NCI-H2029 (cell line): ENCODE measurements around the gene YBEY.
A peak's percentile ranks its signal among the peaks of the same experiment; 100 is the strongest.

ENCODE experiments used
- DNase-seq: peaks from one replicate; lab custom pipeline; 2025; lab: John Stamatoyannopoulos, UW

The YBEY gene

DNA sequence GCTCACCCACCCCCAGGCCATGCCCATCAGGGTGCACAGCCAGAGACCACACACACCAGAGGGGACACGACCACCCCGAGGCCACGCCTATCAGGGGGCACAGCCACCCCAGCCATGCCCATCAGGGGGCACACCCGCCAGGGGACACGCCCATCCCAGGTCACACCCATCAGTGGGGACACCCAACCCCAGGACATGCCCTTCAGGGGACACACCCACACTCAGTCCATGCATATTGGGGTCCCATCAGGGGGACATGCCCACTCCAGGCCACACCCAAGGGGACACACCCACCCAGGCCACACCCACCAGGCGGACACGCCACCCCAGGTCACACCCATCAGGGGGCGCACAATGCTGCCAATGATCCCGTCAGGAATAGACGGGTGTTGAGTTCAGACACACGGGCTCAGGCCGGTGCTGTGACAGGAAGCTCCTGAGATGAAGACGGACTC, 21.4 kb upstream of the YBEY start:
- DNase-seq: no peak

- no peak for DNase-seq
Observed at GRCh38 chr21:46265736-46266525, 20.2 kb upstream of the YBEY start.

- DNase-seq: no peak
Observed at GRCh38 chr21:46266946-46267345, 19.2 kb upstream of the YBEY start.

- DNase-seq: no peak
Observed at GRCh38 chr21:46268371-46268770, 17.8 kb upstream of the YBEY start.

DNA sequence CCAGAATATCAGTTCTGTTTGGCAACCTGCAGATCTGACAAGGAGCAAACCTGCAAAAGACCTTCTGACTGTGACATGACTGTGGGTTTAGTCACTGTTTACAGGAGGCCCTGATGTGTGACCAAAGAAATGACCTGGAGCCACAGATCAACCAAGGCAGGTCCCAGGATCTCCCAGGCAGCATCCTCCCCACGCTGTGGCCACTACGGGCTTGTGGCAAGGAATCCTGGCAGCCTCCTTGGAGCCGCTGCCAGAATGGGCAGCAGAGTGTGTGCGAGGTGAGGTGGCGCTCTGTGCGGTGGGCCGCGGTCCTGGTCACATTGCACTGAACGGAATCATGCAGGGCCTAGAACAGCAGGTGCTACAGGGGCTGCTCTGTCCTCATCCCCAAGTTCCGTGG, 16.7 kb upstream of the YBEY start:
- no peak for DNase-seq

- no peak for DNase-seq
Observed at GRCh38 chr21:46273341-46273740, 12.8 kb upstream of the YBEY start.

GRCh38 chr21:46274797-46275390, 11.2 kb upstream of the YBEY start:
- DNase-seq: no peak

- DNase-seq: peak; percentile 74
Observed at GRCh38 chr21:46284077-46284644, 2.0 kb upstream of the YBEY start.

GRCh38 chr21:46284733-46285132, 1.4 kb upstream of the YBEY start:
- DNase-seq: no peak

DNA sequence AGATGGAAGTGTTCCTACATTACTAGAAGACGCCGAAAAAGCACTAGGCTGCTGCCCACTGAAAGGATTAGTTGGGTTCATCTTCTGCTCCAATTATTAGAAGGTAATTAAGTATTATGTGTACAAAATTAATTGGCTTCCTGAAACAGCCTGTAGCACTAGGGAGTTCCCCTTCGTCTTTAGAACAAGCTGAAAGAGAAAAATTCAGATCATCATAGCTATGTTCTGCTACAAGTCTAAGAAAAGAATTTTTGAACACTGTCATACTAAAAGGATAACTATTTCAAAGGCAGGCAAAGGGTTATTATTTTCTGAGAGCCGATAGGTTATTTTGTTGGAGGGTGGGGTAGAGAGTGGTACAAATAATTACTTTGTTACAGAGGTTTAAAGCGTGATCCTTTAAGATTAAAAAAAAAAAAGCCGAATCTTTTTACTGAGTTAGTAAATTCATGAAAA, 908 bp upstream of the YBEY start, which contains the start of gene MCM3AP:
MCM3AP (minus strand) TSS at position 406 of the 456 bp plus-strand sequence; CDS start at position 81, 325 bp downstream.
- no peak for DNase-seq

DNA sequence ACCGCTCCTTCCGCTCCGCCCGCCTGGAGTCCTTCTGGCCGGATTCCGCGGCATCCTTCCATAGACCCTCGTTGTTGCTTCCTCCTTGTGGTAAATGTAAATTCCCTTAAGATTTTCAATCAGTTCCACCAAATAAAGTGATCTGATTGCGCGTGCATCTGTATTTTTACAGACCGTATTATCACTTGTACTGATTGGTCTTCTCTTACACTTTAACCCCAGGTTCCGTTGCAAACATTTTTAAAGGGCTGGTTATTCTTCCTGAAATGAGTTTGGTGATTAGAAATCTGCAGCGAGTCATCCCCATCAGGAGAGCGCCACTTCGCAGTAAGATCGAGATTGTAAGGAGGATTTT, 483 bp downstream of the YBEY start:
- DNase-seq: no peak

GRCh38 chr21:46287541-46287940, 1.4 kb downstream of the YBEY start:
- no peak for DNase-seq

DNA sequence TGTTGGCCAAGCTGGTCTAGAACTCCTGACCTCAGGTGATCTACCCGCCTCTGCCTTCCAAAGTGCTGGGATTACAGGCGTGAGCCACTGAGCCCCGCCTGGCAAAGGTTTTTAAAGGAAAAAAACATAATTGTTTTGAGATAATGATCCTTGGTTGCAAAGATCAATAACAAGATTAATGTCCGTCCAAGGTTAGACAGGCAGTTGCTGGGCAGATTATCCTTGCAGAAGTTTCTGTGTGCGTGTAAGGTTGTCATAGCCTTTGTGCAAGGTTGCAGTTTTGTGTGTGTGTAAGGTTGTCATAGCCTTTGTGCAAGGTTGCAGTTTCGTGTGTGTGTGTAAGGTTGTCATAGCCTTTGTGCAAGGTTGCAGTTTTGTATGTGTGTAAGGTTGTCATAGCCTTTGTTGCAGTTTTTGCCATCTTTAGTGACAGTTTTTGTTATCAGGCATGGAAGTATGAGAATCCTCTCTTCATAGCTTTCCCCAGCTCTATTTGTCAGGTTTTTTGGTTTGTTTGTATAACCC, 3.6 kb downstream of the YBEY start:
- no peak for DNase-seq

DNA sequence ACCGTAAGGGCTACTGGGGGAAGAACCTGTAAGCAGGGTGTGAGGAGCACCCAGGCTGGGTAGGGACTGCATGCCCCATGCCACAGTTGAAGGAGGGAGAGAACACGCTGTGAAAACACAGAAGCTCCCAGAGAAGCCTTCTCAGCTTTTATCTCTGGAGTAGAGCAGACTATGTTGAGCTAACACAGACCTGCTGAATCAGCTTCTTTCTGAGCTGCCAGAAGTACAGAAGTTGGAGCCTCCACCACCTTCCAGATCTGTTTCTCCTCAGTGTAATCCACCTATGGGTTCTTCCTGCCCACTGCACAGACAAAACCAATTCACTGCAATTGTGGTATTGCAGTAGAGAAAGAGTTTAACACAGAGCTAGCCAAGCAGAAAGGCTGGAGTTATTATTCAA, 5.4 kb downstream of the YBEY start:
- DNase-seq: no peak

- DNase-seq: no peak
Observed at GRCh38 chr21:46294647-46295176, 8.6 kb downstream of the YBEY start.

DNA sequence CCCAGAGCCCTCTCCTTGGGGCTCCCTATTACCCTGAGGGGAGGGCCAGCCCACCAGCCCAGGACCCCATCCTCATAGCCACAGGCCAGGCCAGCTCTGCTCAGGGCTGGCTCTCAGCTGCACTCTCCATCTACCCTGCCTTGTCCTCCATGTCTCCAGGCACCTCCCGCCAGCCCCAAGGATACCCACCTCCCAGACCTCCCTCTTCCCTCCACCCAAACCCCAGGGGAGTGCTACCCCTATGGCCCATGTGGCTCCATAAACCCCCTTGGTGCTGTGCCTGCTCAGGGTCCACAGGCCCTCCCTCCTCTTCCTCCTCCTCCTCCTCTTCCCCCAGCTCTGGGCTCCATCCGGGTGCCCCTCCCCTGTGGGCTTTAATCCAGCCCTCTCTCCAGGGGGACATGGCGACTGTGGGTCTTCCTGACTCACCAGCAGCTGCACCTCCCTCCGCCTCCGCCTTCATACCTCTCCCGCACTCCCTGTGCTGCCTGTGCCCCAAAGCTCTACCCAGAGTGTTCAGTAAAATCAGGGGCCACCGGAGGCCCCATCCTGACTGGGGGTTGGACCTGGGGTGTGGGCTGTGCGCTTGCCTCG, 9.1 kb downstream of the YBEY start:
- no peak for DNase-seq

DNA sequence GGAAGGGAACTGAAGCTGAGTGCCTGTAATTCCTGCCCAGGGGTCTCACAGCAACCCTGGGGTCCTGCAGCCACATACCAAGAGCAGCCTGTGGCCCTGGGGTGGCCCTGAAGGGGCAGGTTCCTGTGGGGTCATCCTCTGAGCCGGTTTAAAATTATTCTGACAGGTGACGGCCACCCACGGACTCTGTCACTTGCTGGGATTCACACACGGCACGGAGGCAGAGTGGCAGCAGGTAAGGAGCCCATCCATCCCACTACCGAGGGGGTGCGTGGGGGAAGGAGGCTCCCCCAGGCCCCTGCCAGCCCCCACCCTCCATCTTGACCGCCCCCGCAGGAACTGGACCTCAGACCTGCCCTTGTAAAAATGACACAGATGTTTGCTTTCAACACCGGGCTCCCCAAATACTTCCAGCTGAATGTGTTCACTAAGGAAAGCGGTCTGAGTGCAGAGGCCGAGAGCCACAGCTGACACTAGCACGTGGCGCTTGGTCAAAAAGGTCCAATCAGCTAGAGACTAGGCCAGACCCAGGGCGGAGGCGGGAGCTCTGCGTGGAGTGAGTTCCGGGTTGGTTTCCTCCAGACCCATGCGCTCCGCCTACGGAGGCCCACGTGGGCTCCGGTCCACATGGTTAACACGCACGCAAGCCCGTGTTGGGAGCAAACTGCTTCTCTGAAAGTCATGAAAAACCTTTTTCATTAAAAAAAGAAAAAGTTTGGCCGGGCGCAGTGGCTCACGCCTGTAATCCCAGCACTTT, 10.0 kb downstream of the YBEY start:
- peak; percentile 87 for DNase-seq

DNA sequence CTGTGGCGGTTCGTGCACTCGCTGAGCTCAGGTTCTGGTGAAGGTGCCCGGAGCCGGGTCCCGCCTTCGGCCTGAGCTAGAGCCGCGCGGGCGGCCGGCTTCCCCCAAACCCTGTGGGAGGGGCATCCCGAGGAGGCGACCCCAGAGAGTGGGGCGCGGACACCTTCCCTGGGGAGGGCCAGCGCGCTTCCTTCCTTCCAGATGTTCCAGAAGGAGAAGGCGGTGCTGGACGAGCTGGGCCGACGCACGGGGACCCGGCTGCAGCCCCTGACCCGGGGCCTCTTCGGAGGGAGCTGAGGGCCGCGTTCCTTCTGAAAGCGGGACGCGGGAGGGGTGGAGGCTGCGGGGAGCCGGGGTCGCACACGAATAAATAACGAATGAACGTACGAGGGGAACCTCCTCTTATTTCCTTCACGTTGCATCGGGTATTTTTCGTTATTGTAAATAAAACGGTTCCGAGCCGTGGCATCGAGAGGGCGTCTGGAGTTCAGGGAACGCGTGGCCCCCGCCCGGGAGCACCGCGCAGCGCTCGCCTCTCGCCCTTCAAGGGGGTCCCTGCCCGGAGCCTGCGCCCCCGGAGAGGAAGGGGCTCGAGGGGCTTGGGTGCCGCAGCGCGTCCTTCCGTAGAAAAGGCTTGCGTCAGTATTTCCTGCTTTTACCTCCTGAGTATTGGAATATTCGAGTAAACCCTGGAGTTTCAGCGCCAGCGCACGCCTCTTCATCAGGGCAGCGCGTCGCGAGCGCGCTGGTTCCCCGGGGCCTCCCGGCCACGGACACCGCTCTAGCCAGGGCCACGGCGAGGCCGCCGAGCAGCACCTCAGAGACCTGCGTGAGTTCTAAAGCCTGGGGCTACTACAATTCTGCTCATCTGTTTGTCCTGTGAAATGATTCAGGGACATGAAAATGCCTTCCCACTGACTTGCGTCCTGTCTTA, 11.5 kb downstream of the YBEY start:
- no peak for DNase-seq

GRCh38 chr21:46299167-46299566, 13.0 kb downstream of the YBEY start:
- DNase-seq: no peak

GRCh38 chr21:46301759-46302158, 15.6 kb downstream of the YBEY start:
- DNase-seq: no peak
